Ishikawa (cell line): ENCODE data around the gene CCDC93.

Experiments used
- CEBPB ChIP-seq: IDR thresholded peaks from 2 replicates; pipeline ENCODE4 v1.6.1; 2012
- EP300 ChIP-seq: IDR thresholded peaks from 2 replicates; pipeline ENCODE4 v1.6.1; 2012; ENCODE audit warnings: borderline replicate concordance
- FOXM1 ChIP-seq: IDR thresholded peaks from 2 replicates; pipeline ENCODE4 v1.6.1; 2012; ENCODE audit warnings: low read depth, borderline replicate concordance
- RAD21 ChIP-seq: IDR thresholded peaks from 2 replicates; pipeline ENCODE4 v1.6.1; 2012; ENCODE audit warnings: low read depth
- TCF12 ChIP-seq: IDR thresholded peaks from 2 replicates; pipeline ENCODE4 v1.6.1; 2012; ENCODE audit warnings: low read depth
- YY1 ChIP-seq: IDR thresholded peaks from 2 replicates; pipeline ENCODE4 v1.6.1; 2012; ENCODE audit warnings: low read depth
- ZBTB7A ChIP-seq: IDR thresholded peaks from 2 replicates; pipeline ENCODE4 v1.6.1; 2012; ENCODE audit warnings: low read depth
- TF ChIP-seq, protein P1 (sequence below): IDR thresholded peaks from 2 replicates; pipeline ENCODE4 v1.6.1; 2012; ENCODE audit warnings: low read depth, mild to moderate bottlenecking
- TF ChIP-seq, protein P2 (sequence below): IDR thresholded peaks from 2 replicates; pipeline ENCODE4 v1.6.1; 2012

DNA sequence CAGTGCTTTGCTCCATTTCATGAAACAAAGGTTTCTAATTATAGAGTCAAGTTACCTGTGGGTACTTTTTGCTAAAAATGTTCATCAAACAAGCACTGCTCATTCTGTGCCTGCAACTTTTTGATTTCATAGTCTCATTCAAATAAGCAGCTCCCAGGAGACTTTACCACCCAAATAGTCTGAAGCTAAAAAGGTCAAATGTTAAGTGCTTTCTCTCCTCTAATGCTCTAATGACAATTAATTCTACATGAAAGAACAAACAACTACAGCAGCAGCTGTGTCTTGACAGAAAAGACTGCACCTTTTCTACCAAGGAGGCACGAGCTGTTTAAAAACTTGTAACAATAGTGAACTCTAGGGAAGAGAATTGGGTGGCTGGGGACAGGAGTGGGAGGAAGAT, 65.3 kb downstream of the CCDC93 start:
- TF ChIP-seq YY1 (no peak), ZBTB7A (no peak), CEBPB (no peak), TCF12 (no peak), EP300 (no peak), RAD21 (no peak), FOXM1 (no peak)
- TF ChIP-seq, protein P1, sequence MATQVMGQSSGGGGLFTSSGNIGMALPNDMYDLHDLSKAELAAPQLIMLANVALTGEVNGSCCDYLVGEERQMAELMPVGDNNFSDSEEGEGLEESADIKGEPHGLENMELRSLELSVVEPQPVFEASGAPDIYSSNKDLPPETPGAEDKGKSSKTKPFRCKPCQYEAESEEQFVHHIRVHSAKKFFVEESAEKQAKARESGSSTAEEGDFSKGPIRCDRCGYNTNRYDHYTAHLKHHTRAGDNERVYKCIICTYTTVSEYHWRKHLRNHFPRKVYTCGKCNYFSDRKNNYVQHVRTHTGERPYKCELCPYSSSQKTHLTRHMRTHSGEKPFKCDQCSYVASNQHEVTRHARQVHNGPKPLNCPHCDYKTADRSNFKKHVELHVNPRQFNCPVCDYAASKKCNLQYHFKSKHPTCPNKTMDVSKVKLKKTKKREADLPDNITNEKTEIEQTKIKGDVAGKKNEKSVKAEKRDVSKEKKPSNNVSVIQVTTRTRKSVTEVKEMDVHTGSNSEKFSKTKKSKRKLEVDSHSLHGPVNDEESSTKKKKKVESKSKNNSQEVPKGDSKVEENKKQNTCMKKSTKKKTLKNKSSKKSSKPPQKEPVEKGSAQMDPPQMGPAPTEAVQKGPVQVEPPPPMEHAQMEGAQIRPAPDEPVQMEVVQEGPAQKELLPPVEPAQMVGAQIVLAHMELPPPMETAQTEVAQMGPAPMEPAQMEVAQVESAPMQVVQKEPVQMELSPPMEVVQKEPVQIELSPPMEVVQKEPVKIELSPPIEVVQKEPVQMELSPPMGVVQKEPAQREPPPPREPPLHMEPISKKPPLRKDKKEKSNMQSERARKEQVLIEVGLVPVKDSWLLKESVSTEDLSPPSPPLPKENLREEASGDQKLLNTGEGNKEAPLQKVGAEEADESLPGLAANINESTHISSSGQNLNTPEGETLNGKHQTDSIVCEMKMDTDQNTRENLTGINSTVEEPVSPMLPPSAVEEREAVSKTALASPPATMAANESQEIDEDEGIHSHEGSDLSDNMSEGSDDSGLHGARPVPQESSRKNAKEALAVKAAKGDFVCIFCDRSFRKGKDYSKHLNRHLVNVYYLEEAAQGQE, result no peak
- TF ChIP-seq, protein P2, sequence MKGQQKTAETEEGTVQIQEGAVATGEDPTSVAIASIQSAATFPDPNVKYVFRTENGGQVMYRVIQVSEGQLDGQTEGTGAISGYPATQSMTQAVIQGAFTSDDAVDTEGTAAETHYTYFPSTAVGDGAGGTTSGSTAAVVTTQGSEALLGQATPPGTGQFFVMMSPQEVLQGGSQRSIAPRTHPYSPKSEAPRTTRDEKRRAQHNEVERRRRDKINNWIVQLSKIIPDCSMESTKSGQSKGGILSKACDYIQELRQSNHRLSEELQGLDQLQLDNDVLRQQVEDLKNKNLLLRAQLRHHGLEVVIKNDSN, result no peak
